Amniotic stem cell (primary cell): ENCODE data around the gene TRPM2.

ENCODE experiments used
- DNase-seq: peaks from one replicate; lab custom pipeline; 2025; lab: John Stamatoyannopoulos, UW

Gene TRPM2

GRCh38 chr21:44445145-44445812 lies 91.9 kb downstream of the TRPM2 start:
- DNase-seq: no peak

GRCh38 chr21:44448651-44449131 lies 95.3 kb downstream of the TRPM2 start:
- no peak for DNase-seq

- no peak for DNase-seq
These were observed 96.3 kb downstream of the TRPM2 start for GRCh38 chr21:44449473-44450363.

GRCh38 chr21:44450402-44450801 lies 97.0 kb downstream of the TRPM2 start:
- no peak for DNase-seq

DNA sequence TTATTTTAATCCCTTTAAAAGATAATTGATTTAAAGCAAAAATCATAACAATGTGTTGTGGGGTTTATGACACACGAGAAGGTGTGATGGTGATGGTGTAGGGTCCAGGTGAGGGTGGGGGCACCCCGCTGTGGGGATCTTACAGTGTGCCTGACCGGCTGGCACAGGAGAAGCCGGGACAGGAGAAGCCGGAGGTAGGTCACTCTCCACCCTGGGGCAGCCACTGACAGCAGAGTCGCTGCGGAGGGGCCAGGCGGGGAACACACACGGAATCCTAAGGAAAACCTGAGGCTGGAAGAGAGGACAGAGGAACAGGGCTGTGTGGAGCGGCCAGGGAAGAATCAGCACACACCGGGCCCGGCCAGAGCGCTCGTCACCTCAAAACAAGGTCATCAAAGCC lies 97.6 kb downstream of the TRPM2 start:
- DNase-seq: no peak

GRCh38 chr21:44453120-44453519 lies 99.7 kb downstream of the TRPM2 start:
- DNase-seq: no peak

GRCh38 chr21:44454058-44454457 lies 100.6 kb downstream of the TRPM2 start:
- DNase-seq: no peak

DNA sequence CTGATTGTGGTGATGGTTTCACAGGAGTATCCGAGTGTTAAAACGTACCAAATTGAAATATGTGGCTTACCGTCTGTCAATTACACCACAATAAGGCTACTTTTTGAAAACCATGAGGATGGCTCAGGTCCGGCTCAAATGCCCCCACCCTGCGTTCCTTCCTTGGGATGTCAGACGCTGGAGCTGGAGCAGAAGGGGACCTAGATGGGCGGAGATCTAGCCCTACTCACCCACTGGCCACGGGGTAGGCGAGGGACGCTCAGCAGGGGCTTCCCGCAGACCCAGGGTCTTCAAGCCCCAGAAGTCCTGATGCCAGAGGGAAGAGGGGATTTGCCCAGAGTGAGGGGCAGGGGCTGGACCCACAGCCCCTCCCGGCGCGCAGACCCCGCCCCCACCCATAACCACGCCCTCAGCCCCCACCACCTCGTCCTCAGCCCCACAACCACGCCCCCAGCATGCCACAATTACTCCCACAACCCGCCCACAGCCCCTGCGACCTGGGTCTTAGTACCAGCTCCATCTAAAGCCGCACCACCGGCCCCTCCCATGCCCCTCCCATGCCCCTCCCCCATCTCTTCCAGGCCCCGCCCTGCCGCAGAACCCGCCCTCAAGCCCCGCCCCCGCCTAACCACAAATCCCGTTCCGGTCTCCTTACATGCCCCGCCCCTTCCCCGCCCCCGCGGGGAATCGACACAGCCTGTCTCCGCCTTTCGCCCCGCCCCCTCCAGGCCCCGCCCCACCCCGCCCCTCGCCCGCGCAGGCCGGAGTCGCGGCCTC lies 101.5 kb downstream of the TRPM2 start, which contains the start of gene LRRC3:
LRRC3 (plus strand) TSS at position 764 of the 777 bp plus-strand sequence. CDS start 1,135 bp downstream, outside the sequence.
- peak; percentile 55 for DNase-seq

DNA sequence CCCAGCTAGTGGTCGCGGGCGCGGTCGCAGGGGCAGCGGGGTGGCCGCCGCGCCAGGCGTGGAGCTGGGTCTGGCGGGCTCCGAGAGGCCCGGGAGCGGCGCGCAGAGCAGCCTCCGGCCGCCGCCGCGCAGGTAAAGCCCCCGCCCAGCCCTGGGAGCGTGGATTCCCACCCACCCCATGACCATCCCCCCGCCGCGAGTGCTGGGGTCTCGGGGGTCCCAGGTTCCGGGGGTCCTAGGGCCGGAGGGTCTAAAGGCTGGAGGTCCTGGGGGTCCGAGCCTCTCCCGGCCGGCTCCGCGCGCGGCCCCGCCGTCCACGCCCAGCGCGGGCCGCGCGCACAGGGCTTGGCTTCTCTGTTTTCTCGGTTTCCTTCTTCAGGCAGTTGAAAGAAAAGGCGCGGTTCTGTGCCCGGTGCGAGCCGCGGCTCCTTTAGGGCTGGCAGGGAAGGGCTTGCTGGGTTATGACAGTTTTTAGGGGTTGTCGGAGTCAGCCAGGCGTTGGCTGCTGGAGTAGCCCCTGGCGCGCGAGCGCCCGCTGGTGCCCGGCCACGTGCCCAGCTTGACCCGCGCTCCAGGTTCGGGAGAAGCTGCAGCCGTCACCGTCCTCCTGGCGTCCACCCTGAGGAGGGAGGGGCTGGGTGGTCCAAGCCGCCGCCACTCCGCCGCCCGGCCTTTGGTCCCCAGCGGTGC lies 102.2 kb downstream of the TRPM2 start:
- no peak for DNase-seq

DNA sequence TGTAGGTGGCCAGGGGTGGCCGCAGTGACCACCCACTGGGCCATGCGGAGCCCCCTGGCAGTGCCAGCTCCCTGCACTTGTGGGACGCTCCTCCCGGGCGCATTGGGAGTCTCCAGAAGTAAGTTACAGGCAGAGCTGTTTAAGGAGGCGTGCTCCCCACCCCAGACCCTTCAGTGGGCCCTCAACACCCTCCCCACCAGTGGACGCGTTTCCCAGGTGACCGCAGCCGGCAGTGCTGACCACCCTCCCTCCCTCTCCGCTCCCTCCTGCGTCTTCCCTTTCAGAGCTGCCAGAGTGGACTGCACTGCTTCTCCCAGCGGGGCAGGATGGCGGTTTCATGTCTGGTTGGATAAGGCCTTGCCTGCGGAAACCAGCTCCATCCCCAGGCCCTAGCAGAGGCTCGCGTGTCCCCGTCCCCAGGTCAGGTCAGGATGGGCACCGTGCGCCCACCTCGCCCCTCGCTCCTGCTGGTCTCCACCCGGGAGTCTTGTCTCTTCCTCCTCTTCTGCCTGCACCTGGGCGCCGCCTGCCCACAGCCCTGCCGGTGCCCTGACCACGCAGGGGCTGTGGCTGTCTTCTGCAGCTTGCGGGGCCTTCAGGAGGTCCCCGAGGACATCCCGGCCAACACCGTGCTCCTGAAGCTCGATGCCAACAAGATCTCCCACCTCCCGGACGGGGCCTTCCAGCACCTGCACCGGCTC lies 102.9 kb downstream of the TRPM2 start:
- DNase-seq: no peak

DNA sequence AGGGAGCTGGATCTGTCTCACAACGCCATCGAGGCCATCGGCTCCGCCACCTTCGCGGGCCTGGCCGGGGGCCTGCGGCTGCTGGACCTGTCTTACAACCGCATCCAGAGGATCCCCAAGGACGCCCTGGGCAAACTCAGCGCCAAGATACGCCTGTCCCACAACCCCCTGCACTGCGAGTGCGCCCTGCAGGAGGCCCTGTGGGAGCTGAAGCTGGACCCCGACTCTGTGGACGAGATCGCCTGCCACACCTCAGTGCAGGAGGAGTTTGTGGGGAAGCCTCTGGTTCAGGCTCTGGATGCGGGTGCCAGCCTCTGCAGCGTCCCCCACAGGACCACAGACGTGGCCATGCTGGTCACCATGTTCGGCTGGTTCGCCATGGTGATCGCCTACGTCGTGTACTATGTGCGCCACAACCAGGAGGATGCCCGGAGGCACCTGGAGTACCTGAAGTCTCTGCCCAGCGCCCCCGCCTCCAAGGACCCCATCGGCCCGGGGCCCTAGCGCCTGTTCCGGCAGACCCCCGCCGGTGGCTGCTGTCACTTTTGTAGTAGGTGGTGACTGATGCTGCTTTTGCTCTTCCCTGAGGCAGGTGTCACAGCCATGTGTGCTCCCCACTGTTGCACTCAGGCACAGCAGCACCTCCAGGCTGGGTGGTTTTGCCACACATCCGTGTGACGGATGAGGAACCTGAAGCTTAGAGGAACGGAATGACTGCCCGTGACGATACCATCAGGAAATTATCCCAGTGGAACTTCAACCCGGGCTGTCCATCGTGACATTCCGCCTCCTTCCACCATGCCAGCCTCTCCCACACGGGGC lies 103.7 kb downstream of the TRPM2 start:
- no peak for DNase-seq

GRCh38 chr21:44458971-44459711 lies 105.7 kb downstream of the TRPM2 start:
- no peak for DNase-seq

GRCh38 chr21:44459712-44460440 lies 106.5 kb downstream of the TRPM2 start:
- DNase-seq: no peak

DNA sequence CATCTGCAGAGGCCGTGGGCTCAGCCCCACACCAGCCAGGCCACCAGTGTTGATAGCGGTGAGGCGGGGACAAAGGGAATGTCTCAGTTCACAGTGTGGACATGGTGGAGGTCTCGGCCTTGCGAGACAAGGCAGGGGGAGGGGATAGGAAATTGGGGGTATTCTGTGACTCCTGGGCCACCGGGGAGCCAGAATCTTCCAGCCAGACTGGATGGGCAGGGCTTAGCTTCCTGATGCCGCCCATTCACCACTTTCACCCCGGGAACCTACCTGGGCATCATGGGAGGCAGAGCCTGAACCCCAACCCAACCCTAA lies 107.0 kb downstream of the TRPM2 start:
- no peak for DNase-seq

DNA sequence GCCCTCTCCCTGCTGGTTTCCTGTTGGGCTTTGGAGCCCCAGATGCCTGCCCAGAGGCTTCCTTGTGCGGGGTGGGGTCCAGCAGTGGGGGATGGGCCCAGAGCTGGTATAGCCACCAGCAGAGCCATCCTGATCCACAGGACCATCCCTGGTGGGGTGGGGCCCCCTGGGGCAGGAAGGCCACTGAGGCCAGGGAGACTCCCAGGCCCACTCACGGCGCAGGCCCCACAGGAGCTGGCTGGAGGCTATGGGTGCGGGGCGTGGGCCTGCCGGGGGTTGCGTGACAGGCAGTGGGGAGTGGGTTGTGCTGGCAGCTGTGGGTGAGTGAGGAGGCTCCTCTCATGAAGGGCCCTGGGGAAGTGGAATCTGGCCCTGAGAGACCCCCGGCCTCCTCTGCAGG lies 107.6 kb downstream of the TRPM2 start:
- DNase-seq: no peak

GRCh38 chr21:44461464-44462001 lies 108.1 kb downstream of the TRPM2 start:
- DNase-seq: no peak

GRCh38 chr21:44462086-44462833 lies 108.8 kb downstream of the TRPM2 start:
- no peak for DNase-seq

- no peak for DNase-seq
These were observed 109.4 kb downstream of the TRPM2 start for GRCh38 chr21:44462834-44463200.
